ENCODE results near the gene QSOX2.
A peak's percentile ranks its signal among the peaks of the same experiment; 100 is the strongest.

DNA sequence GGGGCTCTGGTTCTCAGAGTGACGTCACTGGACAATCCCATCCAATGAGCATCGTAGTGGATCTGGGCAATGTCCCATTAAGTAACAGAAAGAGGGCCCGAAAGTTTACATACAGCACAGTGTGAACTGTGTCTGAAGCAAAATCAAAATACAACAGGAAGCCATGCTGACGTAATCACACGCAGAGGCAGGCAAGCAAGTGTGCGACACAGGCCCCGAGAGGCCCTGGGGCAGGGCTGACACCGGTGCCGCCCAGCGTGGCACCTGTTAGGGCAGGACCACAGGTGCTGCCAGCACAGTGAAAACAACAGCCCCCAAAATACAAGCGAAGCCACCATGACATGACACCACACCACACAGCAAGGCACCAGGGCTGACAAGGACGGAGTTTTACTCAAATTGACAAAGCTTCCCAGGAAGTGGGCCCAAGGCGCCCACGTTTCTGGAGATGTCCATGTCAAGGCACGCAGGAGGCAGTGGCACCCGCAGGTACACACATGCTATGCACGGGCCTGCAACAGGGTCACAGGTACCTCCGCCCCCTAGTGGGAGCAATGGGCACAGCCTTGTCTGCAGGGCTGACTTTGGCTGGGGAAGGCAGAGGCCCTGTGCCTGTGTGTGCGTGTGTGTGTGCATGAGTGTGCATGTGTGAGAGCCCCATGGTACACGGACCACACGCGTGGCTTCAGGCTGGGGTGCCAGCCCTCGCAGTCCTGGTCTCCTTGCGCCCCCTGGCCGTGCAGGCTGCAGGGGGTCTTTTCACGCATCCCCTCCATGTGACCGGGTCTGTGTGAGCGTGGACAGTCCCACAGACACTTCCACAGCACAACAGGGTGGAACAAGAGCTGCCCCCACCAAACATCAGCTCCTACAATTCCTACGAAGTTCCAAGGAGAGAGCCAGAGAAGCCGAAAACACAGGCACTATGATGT, 19.6 kb downstream of the QSOX2 start:
- no peak for TF ChIP-seq POLR2A (IDR thresholded peaks at IDR 0.05)
- TF ChIP-seq, protein P1, sequence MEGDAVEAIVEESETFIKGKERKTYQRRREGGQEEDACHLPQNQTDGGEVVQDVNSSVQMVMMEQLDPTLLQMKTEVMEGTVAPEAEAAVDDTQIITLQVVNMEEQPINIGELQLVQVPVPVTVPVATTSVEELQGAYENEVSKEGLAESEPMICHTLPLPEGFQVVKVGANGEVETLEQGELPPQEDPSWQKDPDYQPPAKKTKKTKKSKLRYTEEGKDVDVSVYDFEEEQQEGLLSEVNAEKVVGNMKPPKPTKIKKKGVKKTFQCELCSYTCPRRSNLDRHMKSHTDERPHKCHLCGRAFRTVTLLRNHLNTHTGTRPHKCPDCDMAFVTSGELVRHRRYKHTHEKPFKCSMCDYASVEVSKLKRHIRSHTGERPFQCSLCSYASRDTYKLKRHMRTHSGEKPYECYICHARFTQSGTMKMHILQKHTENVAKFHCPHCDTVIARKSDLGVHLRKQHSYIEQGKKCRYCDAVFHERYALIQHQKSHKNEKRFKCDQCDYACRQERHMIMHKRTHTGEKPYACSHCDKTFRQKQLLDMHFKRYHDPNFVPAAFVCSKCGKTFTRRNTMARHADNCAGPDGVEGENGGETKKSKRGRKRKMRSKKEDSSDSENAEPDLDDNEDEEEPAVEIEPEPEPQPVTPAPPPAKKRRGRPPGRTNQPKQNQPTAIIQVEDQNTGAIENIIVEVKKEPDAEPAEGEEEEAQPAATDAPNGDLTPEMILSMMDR (IDR thresholded peaks at IDR 0.05) = peak in 3 of 4 experiments; percentile 55 to 74 (median 61)
- TF ChIP-seq POLR2AphosphoS5 (IDR thresholded peaks at IDR 0.05) = no peak
- TF ChIP-seq EP300 (IDR thresholded peaks at IDR 0.05) = no peak
